ENCODE results near the gene VAV1. TPM values are rescaled to one million over a fixed set of nuclear protein-coding genes. Genes with fewer than 3 reads are reported as not detected.
"Not testable (repeated sequence)": the region's sequence is repeated elsewhere in the genome, so short reads cannot be mapped to it uniquely, and the experiment has no call there.

Gene VAV1
- total RNA-seq, 1 experiment from 2014 or later = not detected

DNA sequence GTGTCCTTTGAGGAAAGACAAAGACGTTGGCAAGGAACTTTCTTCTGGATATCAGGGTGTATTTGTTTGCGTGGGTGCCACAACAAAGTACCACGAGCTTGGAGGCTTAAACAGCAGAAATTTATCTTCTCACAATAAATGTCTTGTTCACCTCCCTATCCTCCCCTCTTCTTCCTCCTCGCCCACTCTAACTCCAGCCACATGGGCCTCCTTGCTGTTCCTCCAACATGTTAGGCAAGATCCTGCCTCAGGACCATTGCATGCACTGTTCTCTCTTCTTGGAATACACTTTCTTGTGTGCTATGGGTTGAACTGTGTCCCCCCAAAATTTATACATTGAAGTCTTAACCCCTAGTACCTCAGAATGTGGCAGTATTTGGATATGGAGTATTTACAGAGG is 45.7 kb downstream of the VAV1 start:
- no peak for DNase-seq (ENCODE audit: low spot score)

DNA sequence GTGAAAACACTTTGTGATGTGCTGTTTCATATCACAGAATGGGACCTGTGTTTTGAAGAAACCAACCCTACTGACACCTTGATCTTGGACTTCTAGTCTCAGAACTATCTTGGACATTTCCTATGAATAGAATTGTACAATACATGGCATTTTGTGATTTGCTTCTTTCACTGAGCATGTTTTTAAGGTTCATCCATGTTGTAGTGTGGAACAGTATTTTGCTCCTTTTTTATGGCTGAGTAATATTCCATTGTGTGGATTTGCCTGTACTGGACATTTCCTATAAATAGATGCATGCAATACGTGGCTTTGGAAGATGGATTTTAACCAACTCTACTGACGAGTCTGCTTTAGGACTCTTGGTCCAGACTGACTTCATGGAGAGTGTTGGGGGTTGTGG is 46.8 kb downstream of the VAV1 start:
- DNase-seq (ENCODE audit: low spot score) = no peak

DNA sequence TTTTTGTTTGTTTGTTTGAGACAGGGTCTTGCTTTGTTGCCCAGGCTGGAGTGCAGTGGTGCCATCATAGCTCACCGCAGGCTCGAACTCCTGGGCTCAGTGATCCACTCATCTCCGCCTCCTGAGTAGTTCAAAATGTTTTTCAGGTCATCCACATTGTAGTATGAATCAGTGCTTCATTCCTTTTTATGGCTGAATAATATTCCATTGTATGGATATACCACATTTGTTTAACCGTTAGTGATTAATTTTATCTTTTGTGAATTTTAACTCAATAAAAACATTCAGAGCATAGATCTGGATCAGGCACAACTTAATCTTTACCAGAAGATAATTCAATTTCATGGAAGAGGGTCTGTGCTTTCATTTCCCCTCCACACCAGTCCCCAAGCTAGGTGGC is 47.7 kb downstream of the VAV1 start:
- no peak for DNase-seq (ENCODE audit: low spot score)

GRCh38 chr19:6821639-6822310 is 49.3 kb downstream of the VAV1 start:
- no peak for DNase-seq (ENCODE audit: low spot score)

DNA sequence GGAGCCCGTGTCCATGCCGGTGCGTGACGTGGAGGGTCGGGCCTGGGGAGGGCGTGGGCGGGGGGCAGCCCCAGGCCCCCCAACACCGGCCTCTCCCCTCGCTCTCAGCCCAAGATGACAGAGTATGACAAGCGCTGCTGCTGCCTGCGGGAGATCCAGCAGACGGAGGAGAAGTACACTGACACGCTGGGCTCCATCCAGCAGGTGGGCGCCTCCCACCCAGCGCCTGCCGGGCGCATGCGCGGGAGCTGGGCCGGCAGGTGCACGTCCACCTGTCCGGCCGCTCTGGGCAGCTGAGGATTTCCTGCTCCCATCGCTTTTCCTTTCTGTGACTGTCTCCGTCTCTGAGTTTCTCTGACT is 49.8 kb downstream of the VAV1 start:
- DNase-seq (ENCODE audit: low spot score) = no peak

DNA sequence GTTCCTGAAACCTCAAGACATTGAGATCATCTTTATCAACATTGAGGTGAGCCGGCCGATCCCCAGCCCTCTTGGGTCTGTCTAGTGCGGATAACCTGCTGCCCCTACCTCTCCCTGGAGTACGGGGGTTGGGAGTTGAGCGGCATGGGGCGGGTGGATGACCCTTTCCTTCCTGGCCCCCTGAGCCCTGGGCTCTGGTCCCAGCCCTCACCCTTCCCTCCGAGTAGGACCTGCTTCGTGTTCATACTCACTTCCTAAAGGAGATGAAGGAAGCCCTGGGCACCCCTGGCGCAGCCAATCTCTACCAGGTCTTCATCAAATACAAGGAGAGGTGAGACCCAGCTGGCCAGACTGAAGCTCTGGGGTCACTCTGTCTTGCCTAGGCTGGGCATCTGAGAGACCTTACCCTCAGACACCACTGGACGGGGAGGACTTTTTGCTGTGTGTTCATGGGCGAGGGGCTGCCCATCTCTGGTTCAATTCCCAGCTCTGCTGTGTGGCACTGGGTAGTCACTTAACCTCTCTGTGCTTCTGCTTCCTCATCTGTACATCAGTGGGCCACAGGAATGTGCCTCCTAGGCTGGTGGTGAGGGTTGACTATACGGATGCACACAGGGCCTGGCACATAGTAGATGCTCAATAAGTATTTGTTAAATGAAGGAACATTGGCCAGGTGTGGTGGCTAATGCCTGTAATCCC is 52.7 kb downstream of the VAV1 start:
- no peak for DNase-seq (ENCODE audit: low spot score)

DNA sequence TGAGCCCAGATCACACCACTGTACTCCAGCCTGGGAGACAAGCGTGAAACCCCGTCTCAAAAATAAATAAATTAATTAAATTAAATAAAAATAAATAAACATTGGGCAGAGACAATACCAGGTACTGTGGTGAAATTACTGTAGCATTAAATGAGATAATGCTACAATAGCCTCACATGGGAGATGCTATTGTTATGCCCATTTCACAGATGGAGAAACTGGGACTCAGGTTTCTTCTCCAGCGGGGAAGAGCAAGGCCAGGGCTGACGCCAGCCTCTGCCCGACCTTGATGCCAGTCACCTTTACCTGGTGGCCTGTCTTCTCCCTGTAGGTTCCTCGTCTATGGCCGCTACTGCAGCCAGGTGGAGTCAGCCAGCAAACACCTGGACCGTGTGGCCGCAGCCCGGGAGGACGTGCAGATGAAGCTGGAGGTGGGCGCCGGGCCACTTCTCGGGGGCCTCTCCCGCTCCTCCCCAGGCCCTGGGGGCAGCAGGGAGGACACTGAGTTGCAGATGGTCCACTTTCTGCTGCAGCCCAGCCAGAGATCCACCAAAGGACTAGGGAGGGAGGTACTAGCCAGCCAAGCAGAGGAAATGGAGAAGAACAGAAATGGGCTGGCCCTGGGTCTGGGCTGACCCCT is 53.9 kb downstream of the VAV1 start:
- no peak for DNase-seq (ENCODE audit: low spot score)

GRCh38 chr19:6828306-6828697 is 55.8 kb downstream of the VAV1 start:
- DNase-seq (ENCODE audit: low spot score) = peak; percentile 77

DNA sequence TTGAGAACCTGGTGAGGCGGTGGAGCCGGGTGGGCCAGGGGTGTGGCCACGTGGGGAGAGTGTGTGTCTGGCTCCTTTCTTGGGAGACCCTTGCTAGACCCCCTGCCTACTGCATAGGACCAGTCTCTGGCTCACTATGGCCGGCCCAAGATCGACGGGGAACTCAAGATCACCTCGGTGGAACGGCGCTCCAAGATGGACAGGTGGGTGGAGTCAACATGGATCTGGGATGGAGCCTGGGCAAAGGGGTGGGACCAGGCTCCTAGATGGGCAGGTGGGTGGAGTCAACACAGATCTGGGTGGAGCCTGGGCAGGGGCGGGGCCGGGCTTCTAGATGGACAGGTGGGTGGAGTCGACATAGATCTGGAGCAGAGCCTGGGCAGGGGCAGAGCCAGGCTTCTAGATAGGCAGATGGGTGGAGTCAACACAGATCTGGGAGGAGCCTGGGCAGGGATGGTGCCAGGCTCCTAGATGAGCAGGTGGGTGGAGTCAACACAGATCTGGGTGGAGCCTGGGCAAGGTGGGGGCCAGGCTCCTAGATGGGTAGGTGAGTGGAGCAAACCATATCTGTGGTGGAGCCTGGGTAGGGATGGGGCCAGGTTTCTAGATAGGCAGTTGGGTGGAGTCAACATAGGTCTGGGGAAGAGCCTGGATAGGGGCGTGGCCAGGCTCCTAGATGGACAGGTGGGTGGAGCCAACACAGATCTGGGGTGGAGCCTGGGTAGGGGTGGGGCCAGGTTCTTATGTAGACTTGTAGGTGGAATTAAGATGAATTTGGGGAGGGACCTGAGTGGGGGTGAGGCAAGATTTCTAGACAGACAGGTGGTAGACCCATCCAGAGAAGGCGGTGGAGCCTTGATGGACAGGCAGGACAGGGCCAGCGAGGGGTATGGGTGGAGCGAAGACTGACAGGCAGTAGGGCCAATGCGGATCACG is 56.5 kb downstream of the VAV1 start:
- peak; percentile 45 for DNase-seq (ENCODE audit: low spot score)

- not testable (repeated sequence) for DNase-seq (ENCODE audit: low spot score)
These were observed 57.3 kb downstream of the VAV1 start for GRCh38 chr19:6829829-6830228.

- not testable (repeated sequence) for DNase-seq (ENCODE audit: low spot score)
These were observed 58.6 kb downstream of the VAV1 start for GRCh38 chr19:6831084-6831483.

DNA sequence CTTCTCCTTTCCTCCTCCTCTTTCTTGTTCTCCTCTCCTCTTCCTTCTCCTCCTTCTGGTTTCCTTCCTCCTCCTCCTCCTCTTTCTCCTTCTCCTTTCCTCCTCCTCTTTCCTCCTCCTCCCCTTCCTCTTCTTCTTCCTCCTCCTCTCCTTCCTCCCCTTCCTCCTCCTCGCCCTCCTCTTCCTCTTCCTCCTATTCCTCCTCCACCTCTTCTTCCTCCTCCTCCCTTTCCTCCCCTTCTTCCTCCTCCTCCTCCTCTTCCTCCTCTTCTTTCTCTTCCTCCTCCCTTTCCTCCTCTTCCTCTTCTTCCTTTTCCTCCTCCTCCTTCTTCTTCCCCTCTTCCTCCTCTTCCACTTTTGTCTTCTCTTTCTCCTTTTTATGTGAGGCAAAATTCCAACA is 59.9 kb downstream of the VAV1 start:
- DNase-seq (ENCODE audit: low spot score) = no peak

DNA sequence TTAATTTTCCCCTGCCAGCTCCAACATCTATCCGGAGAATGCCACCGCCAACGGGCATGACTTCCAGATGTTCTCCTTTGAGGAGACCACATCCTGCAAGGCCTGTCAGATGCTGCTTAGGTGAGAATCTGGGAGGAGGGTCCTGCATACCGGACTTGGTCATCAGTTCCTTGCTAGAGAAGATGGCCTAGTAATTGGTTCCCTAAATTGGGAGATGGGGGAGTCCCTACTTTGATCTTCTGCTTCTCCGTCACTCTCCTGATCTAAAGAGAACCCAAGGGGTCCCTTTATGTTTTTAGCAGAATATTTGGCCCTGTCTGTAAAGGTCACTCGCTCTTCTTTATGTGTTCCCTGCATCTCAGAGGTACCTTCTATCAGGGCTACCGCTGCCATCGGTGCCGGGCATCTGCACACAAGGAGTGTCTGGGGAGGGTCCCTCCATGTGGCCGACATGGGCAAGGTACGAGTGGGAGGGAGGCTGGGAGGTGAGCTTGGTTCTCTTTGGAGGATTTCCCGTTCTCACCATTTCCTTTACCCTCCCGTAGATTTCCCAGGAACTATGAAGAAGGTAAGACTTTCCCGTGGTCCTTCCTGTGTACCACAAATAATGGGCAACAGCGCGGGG is 60.8 kb downstream of the VAV1 start:
- DNase-seq (ENCODE audit: low spot score) = no peak

- no peak for DNase-seq (ENCODE audit: low spot score)
These were observed 61.9 kb downstream of the VAV1 start for GRCh38 chr19:6834433-6834832.

DNA sequence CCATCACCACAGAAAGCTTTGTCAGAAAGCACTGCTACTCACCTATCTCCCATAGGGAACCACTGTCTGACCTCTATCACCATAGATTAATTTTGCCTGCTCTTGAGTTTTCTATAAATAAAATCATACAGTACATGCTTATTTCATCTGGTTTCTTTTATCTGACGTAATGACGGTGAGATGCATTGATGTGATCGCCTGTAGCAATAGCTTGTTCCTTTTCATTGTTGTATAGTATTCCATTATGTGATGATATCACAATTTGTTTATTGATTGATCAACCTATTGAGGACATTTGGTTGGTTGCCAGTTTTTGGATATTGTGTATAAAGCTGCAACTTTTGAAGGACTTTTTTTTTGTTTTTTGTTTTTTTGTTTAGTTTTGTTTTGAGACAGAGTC is 63.0 kb downstream of the VAV1 start:
- DNase-seq (ENCODE audit: low spot score) = no peak

DNA sequence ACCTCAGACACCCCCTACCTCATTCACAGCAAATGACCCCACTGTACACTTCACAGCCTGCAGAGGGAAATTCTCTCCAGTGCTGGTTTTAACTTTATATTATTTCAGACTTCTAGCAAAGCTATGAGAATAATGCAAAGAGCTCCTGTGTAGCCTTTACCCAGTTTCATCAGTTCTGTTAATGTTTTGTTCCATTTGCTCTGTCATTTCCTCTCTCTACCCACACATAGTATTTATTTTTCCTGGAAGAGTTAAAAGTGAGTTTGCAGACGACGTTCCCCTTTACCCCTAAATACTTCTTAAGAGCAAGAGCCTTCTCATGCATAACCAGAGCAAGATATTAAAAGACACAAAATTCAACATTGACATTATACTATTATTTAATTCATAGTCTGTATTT is 65.0 kb downstream of the VAV1 start:
- DNase-seq (ENCODE audit: low spot score) = no peak

- DNase-seq (ENCODE audit: low spot score) = no peak
These were observed 65.7 kb downstream of the VAV1 start for GRCh38 chr19:6838062-6838655.

DNA sequence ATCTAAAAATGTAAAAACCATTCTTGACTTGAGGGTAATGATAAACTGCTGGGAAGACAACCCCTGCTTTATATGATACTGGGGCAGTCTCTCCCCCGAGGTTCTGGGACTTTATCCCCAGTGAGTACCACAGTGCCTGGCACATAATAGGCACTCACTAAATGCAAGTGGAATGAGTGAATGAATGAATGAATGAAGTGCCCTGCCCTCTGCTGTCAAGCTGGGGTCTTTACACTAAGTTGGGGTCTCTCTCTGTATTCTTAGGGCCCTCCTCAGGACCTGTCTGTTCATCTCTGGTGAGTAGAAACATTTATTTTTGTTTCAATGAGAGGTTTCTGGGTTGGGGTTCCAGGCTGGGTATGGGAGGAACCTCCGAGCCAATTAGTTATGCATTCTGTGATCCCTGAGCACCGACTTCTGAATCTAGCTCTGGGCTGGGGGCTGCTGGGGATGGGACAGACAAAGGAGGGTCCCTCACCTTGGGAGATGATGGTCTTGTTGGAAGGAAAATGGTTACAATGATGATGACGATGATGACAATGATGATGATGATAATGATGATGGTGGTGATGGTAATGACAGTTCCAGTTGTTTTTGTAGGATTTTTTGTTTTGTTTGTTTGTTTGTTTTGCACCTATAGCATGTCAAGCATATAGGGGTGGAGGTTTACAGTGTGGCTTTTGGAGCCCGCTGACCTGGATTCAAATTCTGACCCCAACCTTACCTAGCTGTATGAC is 70.5 kb downstream of the VAV1 start:
- no peak for DNase-seq (ENCODE audit: low spot score)

DNA sequence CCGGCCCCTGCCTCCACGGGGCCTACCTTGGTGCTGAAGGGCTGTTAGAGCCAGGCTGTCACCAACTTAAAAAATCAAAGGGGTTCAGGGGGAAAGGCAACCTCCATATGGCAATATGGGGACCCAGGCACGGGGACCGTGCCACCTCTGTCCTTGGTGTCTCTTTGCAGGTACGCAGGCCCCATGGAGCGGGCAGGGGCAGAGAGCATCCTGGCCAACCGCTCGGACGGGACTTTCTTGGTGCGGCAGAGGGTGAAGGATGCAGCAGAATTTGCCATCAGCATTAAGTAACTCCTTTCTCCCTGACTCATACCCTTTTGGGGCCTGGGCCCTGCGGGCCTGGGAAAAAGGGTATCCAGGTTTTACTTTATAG is 75.3 kb downstream of the VAV1 start:
- DNase-seq (ENCODE audit: low spot score) = no peak

- no peak for DNase-seq (ENCODE audit: low spot score)
These were observed 76.5 kb downstream of the VAV1 start for GRCh38 chr19:6848986-6849385.

- no peak for DNase-seq (ENCODE audit: low spot score)
These were observed 77.4 kb downstream of the VAV1 start for GRCh38 chr19:6849876-6850275.

All from A172 (cell line).